HCT116 (cell line): Measurements from ENCODE around the gene VSTM1. TPM values are rescaled to one million over a fixed set of nuclear protein-coding genes. Genes with fewer than 3 reads are reported as not detected.
A peak's percentile ranks its signal among the peaks of the same experiment; 100 is the strongest.

Experiments used
- ATAC-seq: fragments of 200-7000 bp; cut with Tn5 transposase; 2 replicates; pipeline ENCODE4 v1.9.1; 2020; ENCODE audit warnings: mild to moderate bottlenecking, moderate library complexity
- BruUV-seq: library from RNA; stranded (reverse); fragments of 400-500 nt; replicated peaks from 2 replicates; lab custom pipeline; 2021; lab: Mats Ljungman, UMichigan
- CTCF ChIA-PET: fragments of 300-600 bp; sonication (Branson Sonifier 250); formaldehyde crosslinking; loops from one replicate; lab custom pipeline; 2021; ENCODE audit warnings: antibody characterized with exemption; lab: Charles Lee
- POLR2A ChIA-PET: fragments of 300-600, 350-600 bp; sonication (Branson Sonifier 250); formaldehyde crosslinking; loops from one replicate; lab custom pipeline; 2021; ENCODE audit warnings: antibody characterized with exemption; lab: Charles Lee
- RAD21 ChIA-PET, 2 experiments: fragments of 300-600 bp; sonication (Branson Sonifier 250); formaldehyde crosslinking; loops; one replicate each; lab custom pipeline; 2023; ENCODE audit warnings: low total read pairs in 2 of 2; ENCODE audit not compliant: uncharacterized antibody in 2 of 2, unreplicated experiment in 2 of 2, low non-redundant PET in 1 of 2; lab: Charles Lee
- DNase-seq: peaks from one replicate; pipeline ENCODE4 v3.0.0-alpha.2; 2010; ENCODE audit warnings: low read depth, low spot score
- H2AFZ ChIP-seq: fragments of 200-600 bp; shearing (Covaris generic), sonication (generic); 2 replicates; pipeline ENCODE4 v1.6.1; 2017; ENCODE audit warnings: low read depth, mixed run types, mixed read lengths, antibody characterized with exemption, low read length; ENCODE audit not compliant: poor library complexity, severe bottlenecking
- H3K27ac ChIP-seq: 2 replicates; pipeline ENCODE4 v1.5.1; 2012; ENCODE audit warnings: low read depth, low read length
- H3K27me3 ChIP-seq: fragments of 200-600 bp; sonication (generic); 2 replicates; pipeline ENCODE4 v1.6.1; 2016; ENCODE audit warnings: mixed run types, low read length, mixed read lengths; ENCODE audit not compliant: insufficient read depth
- H3K36me3 ChIP-seq, 2 experiments: fragments of 200-500 bp in 1 of 2; fragments of 200-600 bp in 1 of 2; sonication (Bioruptor generic) in 1 of 2; sonication (generic) in 1 of 2; 2 replicates each; pipeline versions ENCODE4 v1.5.1 to v1.6.1; 2014 to 2016; ENCODE audit warnings: low read length in 2 of 2, inconsistent platforms in 1 of 2, mixed read lengths in 1 of 2, mixed run types in 1 of 2; ENCODE audit not compliant: insufficient read depth in 2 of 2, control insufficient read depth in 1 of 2
- H3K4me1 ChIP-seq, 2 experiments: fragments of 200-600 bp in 1 of 2; sonication (generic) in 1 of 2; 2 replicates each; pipeline versions ENCODE4 v1.5.1 to v1.6.1; 2012 to 2017; ENCODE audit warnings: low read length in 2 of 2, inconsistent platforms in 1 of 2, mild to moderate bottlenecking in 1 of 2, mixed read lengths in 1 of 2, mixed run types in 1 of 2, moderate library complexity in 1 of 2; ENCODE audit not compliant: insufficient read depth in 2 of 2, control insufficient read depth in 1 of 2
- H3K4me2 ChIP-seq: fragments of 200-600 bp; sonication (generic); 2 replicates; pipeline ENCODE4 v1.6.1; 2017; ENCODE audit warnings: mixed run types, low read length, mixed read lengths
- H3K4me3 ChIP-seq, 2 experiments: fragments of 200-600 bp in 1 of 2; sonication (generic) in 1 of 2; replicated peaks in 1 of 2; 2 replicates each; pipeline ENCODE4 v1.5.1; 2011 to 2016; ENCODE audit warnings: low read length in 2 of 2, control low read depth in 1 of 2, low read depth in 1 of 2, mild to moderate bottlenecking in 1 of 2, mixed read lengths in 1 of 2, mixed run types in 1 of 2
- H3K79me2 ChIP-seq: fragments of 200-600 bp; sonication (generic); 2 replicates; pipeline ENCODE4 v1.6.1; 2017; ENCODE audit warnings: mild to moderate bottlenecking, mixed run types, low read length, moderate library complexity, mixed read lengths; ENCODE audit not compliant: insufficient read depth
- H3K9ac ChIP-seq: fragments of 200-600 bp; sonication (generic); 2 replicates; pipeline ENCODE4 v1.6.1; 2016; ENCODE audit warnings: low read length, mixed read lengths
- H3K9me2 ChIP-seq: fragments of 200-600 bp; sonication (generic), shearing (Covaris generic); 2 replicates; pipeline ENCODE4 v1.6.1; 2017; ENCODE audit warnings: mixed run types, mild to moderate bottlenecking, moderate library complexity; ENCODE audit not compliant: insufficient read depth
- H3K9me3 ChIP-seq, 2 experiments: fragments of 200-500 bp in 1 of 2; fragments of 200-600 bp in 1 of 2; sonication (Bioruptor generic) in 1 of 2; sonication (generic) in 1 of 2; 2 replicates each; pipeline ENCODE4 v1.6.1; 2014 to 2017; ENCODE audit warnings: low read length in 2 of 2, mixed read lengths in 2 of 2, inconsistent platforms in 1 of 2, low read depth in 1 of 2, mild to moderate bottlenecking in 1 of 2, mixed run types in 1 of 2, moderate library complexity in 1 of 2; ENCODE audit not compliant: control insufficient read depth in 1 of 2, insufficient read depth in 1 of 2
- H4K20me1 ChIP-seq: fragments of 200-600 bp; sonication (generic), shearing (Covaris generic); 2 replicates; pipeline ENCODE4 v1.6.1; 2017; ENCODE audit warnings: mixed run types, mild to moderate bottlenecking, moderate library complexity; ENCODE audit not compliant: insufficient read depth
- CBX3 ChIP-seq: IDR thresholded peaks from 2 replicates; pipeline ENCODE4 v1.6.1; 2012; ENCODE audit warnings: low read depth
- CTCF ChIP-seq, 3 experiments: fragments of 200-600 bp in 1 of 3; sonication (generic) in 1 of 3; IDR thresholded peaks in 2 of 3; conservative IDR thresholded peaks in 1 of 3; 2 replicates each; pipeline ENCODE4 v1.5.1; 2012 to 2017; ENCODE audit warnings: low read depth in 2 of 3, low read length in 2 of 3, antibody characterized with exemption in 1 of 3, borderline replicate concordance in 1 of 3, control low read depth in 1 of 3, mild to moderate bottlenecking in 1 of 3, mixed read lengths in 1 of 3, mixed run types in 1 of 3, moderate library complexity in 1 of 3; ENCODE audit not compliant: insufficient read depth in 1 of 3
- JUND ChIP-seq: IDR thresholded peaks from 2 replicates; pipeline ENCODE4 v1.6.1; 2012
- MAX ChIP-seq: IDR thresholded peaks from 2 replicates; pipeline ENCODE4 v1.6.1; 2012
- POLR2A ChIP-seq: IDR thresholded peaks from 2 replicates; pipeline ENCODE4 v1.7.0; 2011; ENCODE audit warnings: borderline replicate concordance; ENCODE audit not compliant: insufficient read depth, insufficient read length; ENCODE audit errors: extremely low read depth
- POLR2AphosphoS5 ChIP-seq: IDR thresholded peaks from 2 replicates; pipeline ENCODE4 v1.6.1; 2011; ENCODE audit warnings: mild to moderate bottlenecking, low read depth, low read length, moderate library complexity
- SIN3A ChIP-seq: IDR thresholded peaks from 2 replicates; pipeline ENCODE4 v1.6.1; 2012; ENCODE audit warnings: low read depth
- SP1 ChIP-seq: IDR thresholded peaks from 2 replicates; pipeline ENCODE4 v1.6.1; 2012; ENCODE audit warnings: low read depth
- SRF ChIP-seq: IDR thresholded peaks from 2 replicates; pipeline ENCODE4 v1.6.1; 2012; ENCODE audit warnings: low read depth
- YY1 ChIP-seq: IDR thresholded peaks from 2 replicates; pipeline ENCODE4 v1.6.1; 2011; ENCODE audit warnings: low read length, low read depth, moderate library complexity, mild to moderate bottlenecking; ENCODE audit not compliant: insufficient replicate concordance; ENCODE audit errors: extremely low read depth
- ZFX ChIP-seq: fragments of 450-650 bp; IDR thresholded peaks from 2 replicates; pipeline ENCODE4 v1.6.1; 2017
- intact Hi-C: fragments of 100-400 bp; cut with micrococcal nuclease; formaldehyde crosslinking; loops from 2 replicates; pipeline ENCODE4 v1.10.0; 2022
- total RNA-seq: library from RNA; stranded (reverse); gene quantifications from one replicate; pipeline ENCODE4 v1.2.1, GENCODE V29; 2021; ENCODE audit not compliant: unreplicated experiment
- TF ChIP-seq, protein P1 (sequence below): IDR thresholded peaks from 2 replicates; pipeline ENCODE4 v1.6.1; 2012
- TF ChIP-seq, protein P2 (sequence below): IDR thresholded peaks from 2 replicates; pipeline ENCODE4 v1.6.1; 2011; ENCODE audit warnings: mild to moderate bottlenecking, low read length, moderate library complexity; ENCODE audit not compliant: insufficient replicate concordance; ENCODE audit errors: extremely low read depth

Gene VSTM1
- total RNA-seq, 1 experiment from 2014 or later, result not detected

GRCh38 chr19:54104998-54105715, 41.5 kb upstream of the VSTM1 start (continued):
- TF ChIP-seq SP1 (no peak), POLR2AphosphoS5 (no peak), MAX (no peak)
- TF ChIP-seq, protein P1, sequence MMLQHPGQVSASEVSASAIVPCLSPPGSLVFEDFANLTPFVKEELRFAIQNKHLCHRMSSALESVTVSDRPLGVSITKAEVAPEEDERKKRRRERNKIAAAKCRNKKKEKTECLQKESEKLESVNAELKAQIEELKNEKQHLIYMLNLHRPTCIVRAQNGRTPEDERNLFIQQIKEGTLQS, result no peak

- peak; percentile 95 for DNase-seq
- Histone ChIP-seq H3K36me3 (peaks cover 9 to 20% of the 10 kb centered on the region in 2 experiments; a peak in 3 of 4 replicates), H3K4me3 (peak within 1 kb of the TSS; percentile 97 to 98), H3K27me3 (no peaks in the 10 kb centered on the region), H3K9ac (peak within 1 kb of the TSS; percentile 88), H3K4me1 (peaks cover 0 to 5% of the 10 kb centered on the region in 2 experiments; a peak in 1 of 4 replicates), H3K9me2 (no peaks in the 10 kb centered on the region), H3K79me2 (peaks cover 34% of the 10 kb centered on the region), H3K4me2 (peak within 1 kb of the TSS; percentile 85), H2AFZ (no peak within 1 kb of the TSS), H3K27ac (peak within 1 kb of the TSS; percentile 73), H3K9me3 (no peaks in the 10 kb centered on the region), H4K20me1 (no peaks in the 10 kb centered on the region)
- BruUV-seq, result no TSS peak
- TF ChIP-seq ZFX (no peak), CTCF (IDR thresholded peaks at IDR 0.05 in 2 of 3, conservative IDR thresholded peaks at IDR 0.05 in 1 of 3; ENCODE audit: borderline replicate concordance in 1 of 3, insufficient read depth in 1 of 3, low read depth in 2 of 3, low read length in 2 of 3) (no peak), MAX (peak; percentile 39; the same call in 1 of the 2 replicates), YY1 (peak; percentile 96), SRF (no peak), CBX3 (peak; percentile 71; the same call in 1 of the 2 replicates), SIN3A (no peak), POLR2AphosphoS5 (peak; percentile 85), POLR2A (peak; percentile 13), JUND (no peak)
- TF ChIP-seq, protein P2, sequence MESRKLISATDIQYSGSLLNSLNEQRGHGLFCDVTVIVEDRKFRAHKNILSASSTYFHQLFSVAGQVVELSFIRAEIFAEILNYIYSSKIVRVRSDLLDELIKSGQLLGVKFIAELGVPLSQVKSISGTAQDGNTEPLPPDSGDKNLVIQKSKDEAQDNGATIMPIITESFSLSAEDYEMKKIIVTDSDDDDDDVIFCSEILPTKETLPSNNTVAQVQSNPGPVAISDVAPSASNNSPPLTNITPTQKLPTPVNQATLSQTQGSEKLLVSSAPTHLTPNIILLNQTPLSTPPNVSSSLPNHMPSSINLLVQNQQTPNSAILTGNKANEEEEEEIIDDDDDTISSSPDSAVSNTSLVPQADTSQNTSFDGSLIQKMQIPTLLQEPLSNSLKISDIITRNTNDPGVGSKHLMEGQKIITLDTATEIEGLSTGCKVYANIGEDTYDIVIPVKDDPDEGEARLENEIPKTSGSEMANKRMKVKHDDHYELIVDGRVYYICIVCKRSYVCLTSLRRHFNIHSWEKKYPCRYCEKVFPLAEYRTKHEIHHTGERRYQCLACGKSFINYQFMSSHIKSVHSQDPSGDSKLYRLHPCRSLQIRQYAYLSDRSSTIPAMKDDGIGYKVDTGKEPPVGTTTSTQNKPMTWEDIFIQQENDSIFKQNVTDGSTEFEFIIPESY, result peak; percentile 11
- intact Hi-C loops, result loop anchor here (1.0 kb wide), 1 partner anchor 13 kb away; the partner anchor contains the start of genes PRPF31 and TFPT
- ATAC-seq, result peak; percentile 99
- ChIA-PET CTCF (no interaction called here), RAD21 (interaction anchor here in 1 of 2 experiments (0.6 kb wide), 1 partner anchor 259 kb away, joined by 4 read pairs; no protein-coding TSS in a partner anchor), POLR2A (interaction anchor here (3.0 kb wide), 1 partner anchor 13 kb away, joined by 9 read pairs; the partner anchor contains the start of genes PRPF31 and TFPT)
Measured at GRCh38 chr19:54102421-54103169, 38.9 kb upstream of the VSTM1 start, which contains the start of gene NDUFA3. NDUFA3 (plus strand) TSS chr19:54102855; CDS start chr19:54102879, 24 bp downstream.
